Progenitor cell of endocrine pancreas (in vitro differentiated cells): ENCODE measurements around the gene NRARP. TPM values are rescaled to one million over a fixed set of nuclear protein-coding genes. Genes with fewer than 3 reads are reported as not detected.

Source experiments
- DNase-seq: peaks from one replicate; pipeline ENCODE4 v3.0.0; 2021; ENCODE audit warnings: low spot score; ENCODE audit not compliant: unreplicated experiment
- H3K27ac Mint-ChIP-seq: 2 replicates; pipeline ENCODE4 v1.8.0; 2021; ENCODE audit warnings: mild to moderate bottlenecking, moderate library complexity, mixed read lengths
- H3K27me3 Mint-ChIP-seq: 2 replicates; pipeline ENCODE4 v1.8.0; 2021; ENCODE audit warnings: mixed read lengths
- H3K36me3 Mint-ChIP-seq: 2 replicates; pipeline ENCODE4 v1.8.0; 2022; ENCODE audit warnings: mixed read lengths; ENCODE audit not compliant: insufficient read depth
- H3K4me1 Mint-ChIP-seq: 2 replicates; pipeline ENCODE4 v1.8.0; 2021; ENCODE audit warnings: low read depth, mixed read lengths
- H3K4me3 Mint-ChIP-seq: 2 replicates; pipeline ENCODE4 v1.8.0; 2021; ENCODE audit warnings: low read depth, mild to moderate bottlenecking, moderate library complexity, mixed read lengths
- H3K9me3 Mint-ChIP-seq: 2 replicates; pipeline ENCODE4 v1.8.0; 2021; ENCODE audit warnings: low read depth, mixed read lengths
- total RNA-seq: library from RNA; stranded (reverse); gene quantifications from 2 replicates; pipeline ENCODE4 v1.2.1, GENCODE V29; 2021
- TF ChIP-seq, protein P1 (sequence below): fragments of 200-600 bp; sonication (generic); IDR thresholded peaks from one replicate; pipeline ENCODE4 v1.5.0; 2021; ENCODE audit warnings: antibody characterized with exemption, mild to moderate bottlenecking; ENCODE audit not compliant: unreplicated experiment

NRARP gene
- total RNA-seq, 1 donor from 2014 or later, result 27.1 TPM

DNA sequence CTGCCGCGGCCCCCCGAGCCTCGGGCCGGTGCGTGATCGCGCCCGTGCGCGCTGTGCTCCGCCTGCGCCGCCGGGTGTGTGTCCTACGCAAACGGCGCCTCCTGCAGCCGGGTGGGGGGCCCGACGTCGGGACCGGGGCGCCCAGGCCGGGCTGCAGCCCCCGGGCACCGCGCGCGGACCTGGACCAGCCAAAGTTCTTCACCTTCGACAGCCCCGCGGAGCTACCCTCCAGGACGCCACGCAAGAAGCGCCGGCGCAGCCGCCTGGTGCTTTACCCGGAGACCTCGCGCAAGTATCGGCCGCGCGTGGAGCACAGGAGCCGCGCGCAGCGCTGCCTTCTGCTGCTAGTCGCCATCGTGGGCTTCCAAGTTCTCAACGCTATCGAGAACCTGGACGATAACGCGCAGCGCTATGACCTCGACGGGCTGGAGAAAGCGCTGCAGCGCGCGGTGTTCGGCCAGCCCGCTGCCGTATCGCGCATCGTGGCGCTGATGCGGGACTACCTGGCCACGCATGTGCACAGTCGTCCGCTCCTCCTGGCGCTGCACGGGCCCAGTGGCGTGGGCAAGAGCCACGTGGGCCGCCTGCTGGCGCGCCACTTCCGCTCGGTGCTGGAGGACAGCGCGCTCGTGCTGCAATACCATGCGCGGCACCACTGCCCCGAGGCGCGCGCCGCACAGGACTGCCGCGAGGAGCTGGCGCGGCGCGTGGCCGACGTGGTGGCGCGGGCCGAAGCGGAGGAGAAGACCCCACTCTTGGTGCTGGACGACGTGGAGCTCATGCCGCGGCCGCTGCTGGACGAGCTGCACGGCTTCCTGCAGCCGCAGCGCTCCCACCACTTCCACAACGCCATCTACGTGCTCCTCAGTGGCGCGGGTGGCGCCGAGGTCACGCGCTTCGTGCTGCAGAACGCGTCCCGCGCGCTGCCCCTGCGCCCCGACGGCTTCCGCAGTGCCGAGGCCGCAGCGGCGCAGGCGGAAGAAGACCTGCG lies 23.1 kb downstream of the NRARP start:
- no peak overlapping the region for H3K4me3 Mint-ChIP-seq
- DNase-seq, result no peak
- H3K27me3 Mint-ChIP-seq, result peaks cover 3% of the 10 kb centered on the region
- no peaks in the 10 kb centered on the region for H3K9me3 Mint-ChIP-seq
- no peak overlapping the region for H3K27ac Mint-ChIP-seq
- peaks cover 3% of the 10 kb centered on the region for H3K36me3 Mint-ChIP-seq
- TF ChIP-seq, protein P1, sequence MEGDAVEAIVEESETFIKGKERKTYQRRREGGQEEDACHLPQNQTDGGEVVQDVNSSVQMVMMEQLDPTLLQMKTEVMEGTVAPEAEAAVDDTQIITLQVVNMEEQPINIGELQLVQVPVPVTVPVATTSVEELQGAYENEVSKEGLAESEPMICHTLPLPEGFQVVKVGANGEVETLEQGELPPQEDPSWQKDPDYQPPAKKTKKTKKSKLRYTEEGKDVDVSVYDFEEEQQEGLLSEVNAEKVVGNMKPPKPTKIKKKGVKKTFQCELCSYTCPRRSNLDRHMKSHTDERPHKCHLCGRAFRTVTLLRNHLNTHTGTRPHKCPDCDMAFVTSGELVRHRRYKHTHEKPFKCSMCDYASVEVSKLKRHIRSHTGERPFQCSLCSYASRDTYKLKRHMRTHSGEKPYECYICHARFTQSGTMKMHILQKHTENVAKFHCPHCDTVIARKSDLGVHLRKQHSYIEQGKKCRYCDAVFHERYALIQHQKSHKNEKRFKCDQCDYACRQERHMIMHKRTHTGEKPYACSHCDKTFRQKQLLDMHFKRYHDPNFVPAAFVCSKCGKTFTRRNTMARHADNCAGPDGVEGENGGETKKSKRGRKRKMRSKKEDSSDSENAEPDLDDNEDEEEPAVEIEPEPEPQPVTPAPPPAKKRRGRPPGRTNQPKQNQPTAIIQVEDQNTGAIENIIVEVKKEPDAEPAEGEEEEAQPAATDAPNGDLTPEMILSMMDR, result no peak
- peaks cover 19% of the 10 kb centered on the region for H3K4me1 Mint-ChIP-seq

DNA sequence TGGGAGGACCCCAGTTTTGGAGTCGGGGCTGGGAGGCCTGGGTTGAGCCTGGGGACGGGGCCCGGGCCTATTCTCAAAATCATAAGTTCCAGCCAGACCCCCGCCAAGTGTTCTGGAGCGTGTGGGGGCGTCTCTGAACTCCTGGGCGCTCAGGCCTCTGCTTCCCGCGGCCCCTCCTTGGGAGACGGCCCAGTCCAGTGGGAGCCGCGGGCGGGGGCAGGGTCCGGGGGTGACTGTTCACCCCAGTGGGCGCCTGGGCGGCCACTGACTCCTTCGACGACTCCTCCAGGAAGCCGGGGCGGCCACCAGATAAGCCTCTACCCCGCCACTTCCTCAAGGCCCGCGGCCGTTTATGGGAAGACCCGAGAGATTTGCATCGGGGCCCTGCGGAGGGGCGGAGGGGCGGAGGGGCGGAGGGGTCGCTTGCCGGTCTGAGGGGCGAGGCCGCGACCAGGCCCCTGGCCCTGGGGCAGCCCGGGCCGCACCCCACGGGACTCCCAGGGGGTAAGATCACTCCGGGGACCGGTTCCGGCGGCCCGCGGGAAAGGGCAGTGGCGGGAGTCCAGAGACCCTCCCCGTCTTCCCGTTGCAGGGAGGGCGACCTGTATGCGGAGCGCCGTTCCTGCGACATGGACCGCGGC lies 23.9 kb downstream of the NRARP start:
- Mint-ChIP-seq H3K36me3 (peaks cover 3% of the 10 kb centered on the region), H3K27ac (peak overlapping the region; percentile 45), H3K4me3 (peak overlapping the region; percentile 59), H3K4me1 (peaks cover 19% of the 10 kb centered on the region), H3K27me3 (peaks cover 3% of the 10 kb centered on the region), H3K9me3 (no peaks in the 10 kb centered on the region)
- DNase-seq, result no peak
- TF ChIP-seq, protein P1, result no peak

DNA sequence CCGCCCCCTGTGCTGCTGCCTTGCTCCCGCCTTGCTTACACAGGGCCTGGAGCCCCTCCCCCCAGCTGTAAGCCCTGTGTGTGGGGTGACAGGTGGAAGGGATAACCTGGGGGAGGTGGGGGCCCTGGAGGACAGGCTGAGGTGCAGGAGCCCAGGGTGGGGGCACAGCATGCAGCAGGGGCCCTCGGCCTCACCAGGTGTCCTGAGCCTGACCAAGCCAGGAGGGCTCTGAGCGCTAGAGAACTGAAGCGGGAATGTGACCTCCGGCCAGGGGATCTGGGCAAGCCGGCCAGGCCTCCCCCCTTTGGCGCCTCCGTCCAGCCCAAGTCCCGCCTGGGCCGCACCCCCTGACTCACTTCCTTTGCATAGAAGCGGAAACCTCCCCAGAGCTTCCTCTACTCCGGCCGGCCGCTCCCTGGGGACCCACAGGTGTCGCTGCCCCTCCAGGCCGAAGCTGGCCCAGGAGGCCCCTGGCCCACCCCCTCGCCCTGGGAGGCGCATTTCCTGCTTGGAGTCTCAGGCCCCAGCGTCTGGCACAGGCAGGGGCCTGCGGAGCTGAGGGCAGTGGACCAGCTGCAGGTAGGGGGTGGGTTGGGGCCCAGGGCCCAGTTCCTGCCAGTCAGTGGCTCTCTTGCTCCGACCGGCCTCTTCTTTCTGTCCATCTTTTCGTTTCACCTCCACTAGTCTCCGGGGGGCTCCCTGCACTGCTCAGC lies 24.6 kb downstream of the NRARP start, which contains the start of gene TOR4A:
Gene TOR4A (plus strand): TSS at position 398 of the 713 bp plus-strand sequence. CDS start 964 bp downstream, outside the sequence.
- Mint-ChIP-seq H3K9me3 (no peaks in the 10 kb centered on the region), H3K27me3 (peaks cover under 1% of the 10 kb centered on the region), H3K4me3 (peak within 1 kb of the TSS; percentile 60), H3K4me1 (peaks cover 17% of the 10 kb centered on the region), H3K27ac (peak within 1 kb of the TSS; percentile 77), H3K36me3 (peaks cover 2% of the 10 kb centered on the region)
- TF ChIP-seq, protein P1, result peak; percentile 28
- DNase-seq, result no peak

DNA sequence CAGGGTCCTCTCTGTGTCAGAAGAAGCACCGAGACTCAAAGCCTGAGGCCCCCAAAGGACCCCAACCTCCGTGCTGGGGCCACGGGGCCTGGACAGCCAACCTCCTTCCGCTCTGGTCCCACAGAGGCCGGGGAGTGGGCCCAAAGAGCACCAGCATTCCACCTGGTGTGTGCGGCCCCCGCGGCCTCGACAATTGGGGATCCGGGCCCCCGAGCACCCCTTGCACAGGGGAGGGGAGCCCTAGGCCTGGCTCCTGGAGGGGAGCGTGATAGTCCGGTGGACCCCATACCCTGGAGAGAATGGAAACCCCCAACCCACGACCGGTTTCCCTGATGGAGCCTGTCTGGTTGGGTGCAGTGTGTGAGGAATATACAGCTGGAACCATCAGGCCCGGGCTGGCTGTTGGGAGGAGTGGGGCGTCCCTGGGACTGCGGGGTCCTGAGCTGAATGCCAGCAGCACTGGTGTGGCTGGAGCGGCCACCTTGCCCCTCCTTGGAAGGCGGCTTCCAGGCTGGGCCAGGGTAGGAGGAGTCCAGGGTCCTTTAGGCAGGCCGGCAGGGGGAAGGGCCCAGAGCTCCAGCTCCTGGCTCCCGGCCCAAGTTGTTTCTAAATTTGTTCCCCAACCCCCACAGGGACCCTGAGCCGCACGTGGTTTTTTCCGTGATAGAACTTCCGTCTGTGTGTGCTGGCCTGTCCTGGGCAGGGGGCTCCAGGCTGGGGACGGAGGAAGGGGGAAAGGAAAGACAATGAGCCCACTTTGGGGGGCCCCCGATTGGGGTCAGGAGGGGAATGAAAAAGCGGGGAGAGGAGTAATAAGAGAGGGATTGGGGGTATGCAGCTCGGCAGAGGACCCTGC lies 25.4 kb downstream of the NRARP start:
- Mint-ChIP-seq H3K36me3 (peaks cover 1% of the 10 kb centered on the region), H3K27ac (peak overlapping the region; percentile 77), H3K9me3 (no peaks in the 10 kb centered on the region), H3K27me3 (no peaks in the 10 kb centered on the region), H3K4me3 (peak overlapping the region; percentile 60), H3K4me1 (peaks cover 16% of the 10 kb centered on the region)
- DNase-seq, result no peak
- TF ChIP-seq, protein P1, result no peak
